Stimulated activated CD4-positive, alpha-beta T cell treated with anti-CD3 and anti-CD28 coated beads, TNF-alpha, amount 100 ng/mL, for 4 hours (primary cell): ENCODE data around the gene SCFD2.
"Not testable (repeated sequence)": the region's sequence is repeated elsewhere in the genome, so short reads cannot be mapped to it uniquely, and the experiment has no call there.

Experiments used
- DNase-seq, 3 experiments: peaks; one replicate each; pipeline ENCODE4 v3.0.0-alpha.2; 2020; ENCODE audit warnings: low read depth in 3 of 3

Gene SCFD2

GRCh38 chr4:53346392-53346791, 19.5 kb downstream of the SCFD2 start:
- DNase-seq, result not testable (repeated sequence)

DNA sequence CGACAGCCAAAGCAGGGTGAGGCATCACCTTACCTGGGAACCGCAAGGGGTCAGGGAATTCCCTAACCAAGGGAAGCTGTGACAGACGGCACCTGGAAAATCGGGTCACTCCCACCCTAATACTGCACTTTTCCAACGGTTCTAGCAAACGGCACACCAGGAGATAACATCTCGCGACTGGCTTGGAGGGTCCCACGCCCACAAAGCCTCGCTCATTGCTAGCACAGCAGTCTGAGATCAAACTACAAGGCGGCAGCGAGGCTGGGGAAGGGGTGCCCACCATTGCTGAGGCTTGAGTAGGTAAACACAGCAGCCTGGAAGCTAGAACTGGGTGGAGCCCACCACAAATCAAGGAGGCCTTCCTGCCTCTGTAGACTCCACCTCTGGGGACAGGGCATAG, 25.7 kb downstream of the SCFD2 start:
- not testable (repeated sequence) for DNase-seq

GRCh38 chr4:53334916-53335315, 30.9 kb downstream of the SCFD2 start:
- DNase-seq, result not testable (repeated sequence)

DNA sequence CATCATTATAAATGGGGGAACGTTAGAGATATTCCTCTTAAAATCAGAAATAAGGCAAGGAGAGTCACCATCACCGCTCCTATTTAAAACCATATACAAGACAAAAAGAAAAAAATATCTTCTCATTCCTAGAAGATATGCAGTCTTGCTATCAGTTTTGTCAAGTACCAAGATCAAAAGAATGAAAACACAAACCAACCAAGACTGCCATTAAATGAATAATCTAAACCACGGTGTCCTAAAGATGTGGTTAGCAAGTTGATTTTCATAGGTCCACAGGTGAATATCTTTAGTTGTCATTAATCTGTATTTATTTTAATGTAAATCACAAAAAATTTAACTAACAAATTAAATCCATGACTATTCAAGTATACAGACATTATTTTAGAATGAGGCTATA, 39.3 kb downstream of the SCFD2 start:
- no peak for DNase-seq

GRCh38 chr4:53322696-53323095, 43.2 kb downstream of the SCFD2 start:
- DNase-seq, result no peak

- DNase-seq, result no peak
Observed at GRCh38 chr4:53321984-53322289, 43.9 kb downstream of the SCFD2 start.

DNA sequence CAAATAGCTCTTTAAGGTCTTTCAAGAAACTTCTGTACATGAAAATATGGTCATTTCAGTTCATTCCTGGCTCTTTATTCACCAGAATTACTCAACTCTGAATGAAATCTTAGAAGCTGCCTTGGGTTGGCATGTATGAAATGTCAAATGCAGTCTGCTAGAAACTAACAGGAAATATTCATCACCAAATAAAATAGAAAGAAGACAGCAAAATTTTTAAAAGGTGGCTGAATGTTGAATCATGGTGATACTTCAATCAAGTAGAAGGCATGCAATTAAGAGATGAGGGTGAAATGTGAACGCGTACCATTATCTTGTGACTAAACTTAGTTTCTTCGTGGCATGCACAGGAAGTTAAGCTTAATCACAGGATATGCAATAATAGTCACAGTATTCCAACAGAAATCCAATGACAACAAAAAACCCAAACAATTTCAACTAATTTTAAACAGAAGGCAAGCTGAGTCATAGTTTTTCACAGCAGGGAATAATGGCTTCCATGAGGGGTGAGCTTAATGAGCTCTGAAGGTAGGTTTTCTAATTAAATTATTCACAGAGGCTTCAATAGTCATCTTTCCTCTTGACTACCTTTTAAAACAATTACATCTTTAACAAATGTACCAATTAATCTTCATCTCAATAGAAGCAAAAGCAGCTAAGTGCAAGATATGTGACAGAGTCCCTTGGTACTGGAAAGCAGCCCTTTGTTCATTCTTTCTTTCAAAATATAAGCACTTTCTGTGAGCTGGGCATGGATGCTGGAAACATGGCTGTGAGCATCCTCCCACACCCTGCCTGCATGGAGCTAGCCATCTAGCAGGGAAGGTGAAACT, 44.5 kb downstream of the SCFD2 start:
- no peak for DNase-seq

DNA sequence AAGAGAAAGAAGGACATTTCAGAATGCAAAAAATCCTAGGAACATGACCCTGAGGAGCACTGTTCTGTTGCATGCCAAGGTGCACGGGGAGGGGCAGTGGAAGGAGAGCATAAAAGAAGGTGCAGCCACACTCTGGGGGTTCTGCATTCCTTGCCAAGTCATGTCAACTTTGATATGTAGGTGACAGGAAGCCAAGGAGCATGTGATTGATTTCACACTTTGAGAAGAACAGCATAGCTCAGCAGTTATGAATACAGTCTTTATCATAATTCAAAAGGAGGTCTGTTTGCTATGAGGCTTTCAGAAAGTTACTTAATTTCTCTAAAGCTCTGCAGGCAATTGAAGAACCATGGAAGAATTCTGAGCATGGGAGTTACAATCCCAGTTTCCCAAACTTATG, 50.6 kb downstream of the SCFD2 start:
- no peak for DNase-seq

DNA sequence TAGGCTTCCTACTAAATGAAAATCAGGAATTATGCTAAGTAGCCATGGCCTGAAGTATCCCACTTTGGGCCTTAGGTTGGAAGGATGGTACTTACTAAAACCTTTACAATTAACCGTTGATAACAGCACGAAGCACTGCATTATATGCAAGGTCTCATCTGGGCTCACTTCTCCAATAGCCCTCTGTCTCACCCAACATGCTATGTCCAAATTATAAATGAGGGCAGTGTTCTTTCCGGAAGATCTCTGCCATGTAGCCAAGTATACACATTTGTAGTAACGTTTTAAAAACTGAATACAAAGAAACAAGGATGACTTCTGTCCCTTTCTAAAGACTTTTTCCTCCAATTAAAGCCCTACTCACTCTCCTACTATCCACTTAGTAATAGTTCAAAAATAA, 51.6 kb downstream of the SCFD2 start:
- DNase-seq, result no peak

GRCh38 chr4:53313510-53313909, 52.4 kb downstream of the SCFD2 start:
- DNase-seq, result no peak

DNA sequence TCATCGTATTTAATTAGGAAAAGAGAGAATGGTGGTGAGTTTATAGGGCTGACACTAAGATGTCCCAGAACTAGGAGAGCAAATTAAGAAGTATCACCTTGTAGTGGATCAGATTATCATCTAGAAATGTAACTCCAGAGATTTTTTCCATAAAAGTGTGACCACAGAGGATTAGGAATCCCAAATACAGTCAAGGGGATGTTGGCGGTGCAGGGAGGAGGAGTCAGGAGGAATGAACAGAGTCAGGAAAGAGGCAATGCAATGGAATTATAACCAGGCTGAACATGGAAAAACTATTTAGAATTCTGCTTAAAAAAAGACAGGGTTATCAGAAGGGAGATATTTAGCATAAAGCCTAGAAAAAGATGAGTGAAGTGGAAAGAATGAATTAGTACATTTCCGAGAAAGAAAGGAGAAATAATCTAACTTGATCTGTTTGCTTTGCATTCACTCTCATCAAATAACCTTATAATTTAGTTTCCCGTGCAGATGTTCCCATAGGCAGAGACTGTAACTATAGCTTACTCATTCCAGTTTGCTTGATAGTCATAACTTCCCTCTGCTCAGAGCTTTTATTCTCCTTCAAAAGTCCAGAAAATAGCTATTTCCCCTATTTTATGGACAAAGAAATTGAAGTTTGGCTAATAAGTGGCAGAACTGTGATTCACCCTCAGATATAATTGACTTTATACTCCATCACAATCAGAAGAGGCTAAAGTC, 56.4 kb downstream of the SCFD2 start:
- DNase-seq, result no peak

DNA sequence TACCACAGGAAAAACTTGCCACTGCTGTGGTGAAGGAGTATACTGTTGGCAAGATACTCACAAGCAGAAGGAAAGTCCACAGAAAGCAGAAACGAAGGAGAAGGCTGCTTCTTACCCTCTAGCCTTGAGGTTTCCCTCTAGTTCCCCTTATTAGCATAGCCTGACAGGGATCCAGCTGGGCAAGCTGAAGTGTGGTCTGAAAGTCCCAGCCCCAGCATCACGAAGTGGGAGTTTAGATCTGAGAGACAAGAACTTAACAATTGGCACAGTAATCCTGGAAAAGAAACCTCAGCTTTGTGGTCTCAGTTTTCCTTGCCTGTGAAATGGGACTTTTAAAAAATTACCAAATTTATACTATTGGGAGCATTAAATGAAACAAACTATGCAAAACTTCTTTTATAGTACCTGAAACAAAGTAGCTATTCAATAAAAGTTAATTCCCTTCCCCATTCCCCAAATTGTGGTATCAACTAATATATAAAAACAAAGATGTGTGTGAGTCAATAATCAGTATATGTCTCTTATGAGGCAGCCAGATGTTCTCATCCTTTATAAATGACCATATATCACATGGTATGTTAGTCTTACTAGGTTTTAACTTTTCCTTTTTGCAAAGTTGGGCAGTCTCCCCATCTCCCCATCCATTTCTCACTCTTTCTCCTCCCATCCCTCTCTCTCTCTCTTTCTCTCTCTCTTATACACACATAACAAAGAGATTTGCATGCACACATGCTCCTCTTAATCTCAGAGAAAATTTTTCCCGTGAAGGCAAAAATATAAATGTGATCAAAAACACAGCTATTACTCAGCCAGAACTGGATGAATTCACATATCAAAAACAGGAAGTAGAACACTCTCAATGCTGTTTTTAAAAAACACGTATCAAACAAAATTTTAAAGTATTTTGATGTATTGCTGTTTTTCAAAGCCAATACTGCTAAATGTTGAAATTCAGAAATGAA, 57.8 kb downstream of the SCFD2 start:
- DNase-seq, result no peak

GRCh38 chr4:53307210-53307609, 58.7 kb downstream of the SCFD2 start:
- no peak for DNase-seq

GRCh38 chr4:53306729-53307128, 59.1 kb downstream of the SCFD2 start:
- DNase-seq, result no peak

- not testable (repeated sequence) for DNase-seq
Observed at GRCh38 chr4:53292209-53292608, 73.7 kb downstream of the SCFD2 start.

DNA sequence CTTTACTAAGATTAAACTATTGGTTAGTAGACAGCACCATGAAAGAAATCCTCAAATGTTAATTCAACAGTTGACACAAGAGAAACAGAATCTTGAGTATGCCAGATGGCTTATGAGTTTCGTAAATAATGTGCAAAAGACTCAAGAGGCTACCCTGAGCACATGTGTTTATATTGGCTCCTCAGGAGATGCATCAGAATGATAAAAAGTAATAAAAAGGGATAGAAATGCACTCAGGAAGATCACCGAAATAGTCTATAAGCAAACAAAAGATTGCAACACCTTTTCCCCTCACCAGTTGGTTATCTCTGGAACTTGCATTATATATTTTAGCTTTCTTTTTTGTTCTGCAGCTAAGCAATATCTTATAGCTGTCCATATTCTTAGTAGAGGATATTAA, 84.4 kb downstream of the SCFD2 start:
- no peak for DNase-seq

GRCh38 chr4:53280846-53281245, 85.0 kb downstream of the SCFD2 start:
- no peak for DNase-seq

- DNase-seq, result no peak
Observed at GRCh38 chr4:53274609-53275268, 91.1 kb downstream of the SCFD2 start.

DNA sequence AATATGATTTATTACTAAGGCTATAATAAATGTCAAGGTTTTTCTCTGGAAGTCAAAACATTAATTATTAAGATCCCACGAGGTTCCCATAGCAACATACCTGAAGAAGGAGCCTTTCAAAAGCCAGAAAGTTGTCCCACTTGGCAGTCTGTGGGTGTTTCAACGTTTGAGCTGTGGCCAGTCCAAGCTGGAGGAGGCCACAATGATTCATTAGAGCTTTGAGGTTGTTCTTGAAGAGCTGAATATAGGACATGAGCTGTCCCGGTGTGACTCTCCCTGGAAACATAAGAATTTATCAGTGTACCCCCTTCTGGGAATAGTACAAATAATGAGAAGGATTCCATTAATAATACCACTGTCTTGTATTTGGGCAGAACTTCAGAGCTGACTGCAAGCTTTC, 92.1 kb downstream of the SCFD2 start:
- DNase-seq, result no peak

DNA sequence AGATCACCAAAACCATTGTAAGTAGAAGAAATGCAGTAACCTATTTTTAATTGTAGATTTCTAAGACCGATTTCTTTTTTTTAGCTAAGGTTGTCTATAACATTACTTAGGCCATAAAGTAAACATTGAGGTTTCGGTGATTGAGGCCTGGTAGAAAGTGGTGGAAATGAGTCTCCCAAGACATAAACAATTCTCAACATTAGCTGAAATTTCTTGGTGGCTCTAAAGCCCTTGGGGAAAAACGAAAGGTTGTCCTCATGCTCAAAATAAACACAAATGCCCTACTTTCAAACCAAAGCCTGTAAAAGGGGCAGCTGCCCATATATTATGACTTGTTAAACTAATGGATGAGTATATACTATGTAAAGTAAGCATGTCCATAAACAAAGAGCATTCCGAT, 98.8 kb downstream of the SCFD2 start:
- DNase-seq, result no peak

DNA sequence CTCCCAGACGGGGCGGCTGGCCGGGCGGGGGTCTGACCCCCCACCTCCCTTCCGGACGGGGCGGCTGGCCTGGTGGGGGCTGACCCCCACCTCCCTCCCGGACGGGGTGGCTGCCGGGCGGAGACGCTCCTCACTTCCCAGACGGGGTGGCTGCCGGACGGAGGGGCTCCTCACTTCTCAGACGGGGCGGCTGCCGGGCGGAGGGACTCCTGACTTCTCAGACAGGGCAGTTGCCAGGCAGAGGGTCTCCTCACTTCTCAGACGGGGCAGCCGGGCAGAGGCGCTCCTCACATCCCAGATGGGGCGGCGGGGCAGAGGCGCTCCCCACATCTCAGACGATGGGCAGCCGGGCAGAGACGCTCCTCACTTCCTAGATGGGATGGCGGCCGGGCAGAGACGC, 109.9 kb downstream of the SCFD2 start:
- not testable (repeated sequence) for DNase-seq

- DNase-seq, result no peak
Observed at GRCh38 chr4:53240573-53240972, 125.3 kb downstream of the SCFD2 start.
